Common myeloid progenitor, CD34-positive (primary cell): Measurements from ENCODE around the gene ADCY6.
"Not testable (repeated sequence)": the region's sequence is repeated elsewhere in the genome, so short reads cannot be mapped to it uniquely, and the experiment has no call there.

Source experiments
- CTCF ChIA-PET: fragments of 350-600 bp; sonication (Branson Sonifier 250); formaldehyde crosslinking; loops from one replicate; lab custom pipeline; 2021; ENCODE audit warnings: antibody characterized with exemption; lab: Charles Lee
- POLR2A ChIA-PET: fragments of 350-600 bp; sonication (Branson Sonifier 250); formaldehyde crosslinking; loops from one replicate; lab custom pipeline; 2021; ENCODE audit warnings: antibody characterized with exemption; lab: Charles Lee
- DNase-seq, 3 donors: peaks; one replicate each; pipeline versions ENCODE4 v3.0.0 to v3.0.0-alpha.2; 2013
- H3K27ac ChIP-seq, 2 experiments: 1 replicate in 1 of 2; 2 replicates in 1 of 2; pipeline ENCODE4 v1.7.0; 2013; ENCODE audit warnings: inconsistent platforms in 2 of 2, low read length in 2 of 2, mild to moderate bottlenecking in 2 of 2, low read depth in 1 of 2, moderate library complexity in 1 of 2; ENCODE audit not compliant: severe bottlenecking in 2 of 2, insufficient read depth in 1 of 2, poor library complexity in 1 of 2
- H3K27me3 ChIP-seq, 5 experiments: replicated peaks in 2 of 5; 1 replicate in 3 of 5; 2 replicates in 2 of 5; pipeline versions ENCODE4 v1.6.1 to v1.7.0; 2013; ENCODE audit warnings: low read length in 4 of 5, mild to moderate bottlenecking in 2 of 5, moderate library complexity in 2 of 5, inconsistent platforms in 1 of 5; ENCODE audit not compliant: insufficient read depth in 5 of 5, control insufficient read depth in 4 of 5
- H3K36me3 ChIP-seq, 4 experiments: 1 replicate in 2 of 4; 2 replicates in 2 of 4; pipeline versions ENCODE4 v1.6.1 to v1.7.0; 2013; ENCODE audit warnings: low read length in 3 of 4, control low read depth in 1 of 4, mild to moderate bottlenecking in 1 of 4; ENCODE audit not compliant: control insufficient read depth in 4 of 4, insufficient read depth in 4 of 4
- H3K4me1 ChIP-seq, 4 experiments: 1 replicate in 3 of 4; 2 replicates in 1 of 4; pipeline versions ENCODE4 v1.6.1 to v1.7.1; 2013; ENCODE audit warnings: low read length in 3 of 4, mild to moderate bottlenecking in 3 of 4, control low read depth in 1 of 4, inconsistent platforms in 1 of 4, moderate library complexity in 1 of 4; ENCODE audit not compliant: control insufficient read depth in 4 of 4, insufficient read depth in 4 of 4; ENCODE audit errors: control extremely low read depth in 1 of 4
- H3K4me3 ChIP-seq, 7 experiments: 1 replicate in 4 of 7; 2 replicates in 3 of 7; pipeline versions ENCODE4 v1.5.1 to v1.7.0; 2013; ENCODE audit warnings: mild to moderate bottlenecking in 7 of 7, low read length in 6 of 7, moderate library complexity in 6 of 7, inconsistent platforms in 2 of 7, low read depth in 2 of 7, control low read depth in 1 of 7; ENCODE audit not compliant: insufficient read depth in 4 of 7, control insufficient read depth in 1 of 7; ENCODE audit errors: extremely low read depth in 1 of 7
- H3K9me3 ChIP-seq, 5 experiments: 1 replicate in 4 of 5; 2 replicates in 1 of 5; pipeline versions ENCODE4 v1.6.1 to v1.7.1; 2013; ENCODE audit warnings: low read length in 4 of 5, mild to moderate bottlenecking in 2 of 5, inconsistent platforms in 1 of 5, low read depth in 1 of 5, moderate library complexity in 1 of 5; ENCODE audit not compliant: control insufficient read depth in 4 of 5, insufficient read depth in 2 of 5; ENCODE audit errors: control extremely low read depth in 1 of 5
- WGBS: methylation state at CpG from one replicate; pipeline ENCODE4 v1.1.5; 2013; ENCODE audit not compliant: insufficient coverage; 5-methylcytosine and 5-hydroxymethylcytosine counted together

ADCY6 gene

GRCh38 chr12:48744251-48745008 is 44.5 kb downstream of the ADCY6 start:
- Histone ChIP-seq H3K9me3 (no peaks in the 10 kb centered on the region), H3K4me3 (no peak overlapping the region), H3K36me3 (no peaks in the 10 kb centered on the region), H3K27me3 (peaks cover 0 to 9% (median 5%) of the 10 kb centered on the region in 5 experiments), H3K27ac (no peak overlapping the region), H3K4me1 (no peaks in the 10 kb centered on the region)
- POLR2A ChIA-PET, result no interaction called here
- WGBS, result 100% methylated on average over 1 of the region's 9 CpGs
- no peak for DNase-seq
- CTCF ChIA-PET, result interaction anchor here (0.7 to 1.2 kb wide), 2 partner anchors 9 to 709 kb away, joined by 3 read pairs; no protein-coding TSS in a partner anchor

- no peaks in the 10 kb centered on the region for H3K36me3 ChIP-seq
- 55% methylated on average over 2 of the region's 5 CpGs for WGBS
- H3K4me3 ChIP-seq, result no peak overlapping the region
- peak in 2 of 3 donors; percentile 4 to 19 for DNase-seq
- peaks cover 0 to 1% (median 0%) of the 10 kb centered on the region in 5 experiments for H3K9me3 ChIP-seq
- H3K27me3 ChIP-seq, result peaks cover 0 to 14% (median 7%) of the 10 kb centered on the region in 5 experiments
- H3K27ac ChIP-seq, result no peak overlapping the region
- H3K4me1 ChIP-seq, result no peaks in the 10 kb centered on the region
- ChIA-PET POLR2A (no interaction called here), CTCF (interaction anchor here (1.2 to 1.7 kb wide), 3 partner anchors 9 to 55 kb away, joined by 3 to 4 read pairs (median 3); no protein-coding TSS in a partner anchor)
Observed at GRCh38 chr12:48739618-48740269, 49.1 kb downstream of the ADCY6 start.

- Histone ChIP-seq H3K27ac (no peak overlapping the region), H3K4me3 (no peak overlapping the region), H3K9me3 (peaks cover 0 to 1% (median 0%) of the 10 kb centered on the region in 5 experiments), H3K4me1 (no peaks in the 10 kb centered on the region), H3K27me3 (peaks cover 0 to 14% (median 7%) of the 10 kb centered on the region in 5 experiments), H3K36me3 (no peaks in the 10 kb centered on the region)
- DNase-seq, result no peak
- POLR2A ChIA-PET, result interaction anchor here (0.6 to 0.7 kb wide), 2 partner anchors 47 to 221 kb away, joined by 3 to 5 read pairs; partner anchors contain the start of gene ARF3
- CTCF ChIA-PET, result interaction anchor here (0.6 to 1.1 kb wide), 2 partner anchors 59 to 78 kb away, joined by 3 read pairs; no protein-coding TSS in a partner anchor
- no CpG with 5 or more reads among the region's 1 CpG for WGBS
Observed at GRCh38 chr12:48736456-48736855, 52.4 kb downstream of the ADCY6 start.

- 61% methylated on average over 3 of the region's 5 CpGs for WGBS
- H3K4me1 ChIP-seq, result no peaks in the 10 kb centered on the region
- POLR2A ChIA-PET, result no interaction called here
- no peaks in the 10 kb centered on the region for H3K36me3 ChIP-seq
- H3K27me3 ChIP-seq, result no peaks in the 10 kb centered on the region
- H3K9me3 ChIP-seq, result no peaks in the 10 kb centered on the region
- no peak overlapping the region for H3K4me3 ChIP-seq
- DNase-seq, result no peak
- CTCF ChIA-PET, result no interaction called here
- H3K27ac ChIP-seq, result no peak overlapping the region
Observed at GRCh38 chr12:48728807-48729206, 60.1 kb downstream of the ADCY6 start.

GRCh38 chr12:48720737-48721136 is 68.2 kb downstream of the ADCY6 start:
- WGBS, result 100% methylated on average over 1 of the region's 1 CpG
- H3K4me3 ChIP-seq, H3K27me3 ChIP-seq, POLR2A ChIA-PET, DNase-seq, CTCF ChIA-PET, H3K27ac ChIP-seq, H3K36me3 ChIP-seq: not testable (repeated sequence)
- H3K4me1 ChIP-seq, result peaks cover 0 to 10% (median 4%) of the 10 kb centered on the region in 4 experiments
- peaks cover 0 to 11% (median 0%) of the 10 kb centered on the region in 5 experiments for H3K9me3 ChIP-seq

- POLR2A ChIA-PET, H3K27ac ChIP-seq, H3K27me3 ChIP-seq, H3K4me3 ChIP-seq, DNase-seq, H3K36me3 ChIP-seq, CTCF ChIA-PET: not testable (repeated sequence)
- H3K4me1 ChIP-seq, result peaks cover 0 to 16% (median 6%) of the 10 kb centered on the region in 4 experiments
- WGBS, result 85% methylated on average over 2 of the region's 2 CpGs
- peaks cover 0 to 11% (median 0%) of the 10 kb centered on the region in 5 experiments for H3K9me3 ChIP-seq
Observed at GRCh38 chr12:48720171-48720570, 68.7 kb downstream of the ADCY6 start.

GRCh38 chr12:48719002-48719401 is 69.9 kb downstream of the ADCY6 start:
- H3K36me3 ChIP-seq, H3K4me3 ChIP-seq, POLR2A ChIA-PET, H3K27ac ChIP-seq, H3K27me3 ChIP-seq, CTCF ChIA-PET, DNase-seq: not testable (repeated sequence)
- peaks cover 0 to 11% (median 0%) of the 10 kb centered on the region in 5 experiments for H3K9me3 ChIP-seq
- 90% methylated on average over 3 of the region's 4 CpGs for WGBS
- peaks cover 2 to 25% (median 12%) of the 10 kb centered on the region in 4 experiments for H3K4me1 ChIP-seq
